Upper lobe of right lung (tissue), 1 donor: ENCODE measurements around the gene MYOD1. TPM values are rescaled to one million over a fixed set of nuclear protein-coding genes. Genes with fewer than 3 reads are reported as not detected.

ENCODE experiments used
- ATAC-seq: fragments of 200-7000 bp; cut with Tn5 transposase; one replicate; pipeline ENCODE4 v1.9.1; 2020; ENCODE audit warnings: mild to moderate bottlenecking, moderate library complexity
- DNase-seq: peaks from one replicate; pipeline ENCODE4 v3.0.0-alpha.2; 2020
- H3K27ac ChIP-seq: fragments of 200-600 bp; one replicate; pipeline ENCODE4 v1.8.0; 2022
- H3K27me3 ChIP-seq: fragments of 200-600 bp; one replicate; pipeline ENCODE4 v1.8.0; 2022; ENCODE audit warnings: mild to moderate bottlenecking
- H3K36me3 ChIP-seq: fragments of 200-600 bp; one replicate; pipeline ENCODE4 v1.8.0; 2022
- H3K4me1 ChIP-seq: fragments of 200-600 bp; one replicate; pipeline ENCODE4 v1.8.0; 2022
- H3K4me3 ChIP-seq: fragments of 200-600 bp; one replicate; pipeline ENCODE4 v1.8.0; 2022; ENCODE audit warnings: mild to moderate bottlenecking
- H3K9me3 ChIP-seq: fragments of 200-600 bp; one replicate; pipeline ENCODE4 v1.8.0; 2022
- intact Hi-C: fragments of 100-400 bp; cut with DNase I; formaldehyde crosslinking; loops from one replicate; pipeline ENCODE4 v1.11.0; 2022
- total RNA-seq: library from RNA; stranded (reverse); fragmentation: NEBNext Ultra II Directional; extraction: Animal tissue kit (Norgen Biotek cat#: 25700); gene quantifications from one replicate; pipeline ENCODE4 v1.2.1, GENCODE V29; 2021
- TF ChIP-seq, protein P1 (sequence below): fragments of 200-600 bp; IDR thresholded peaks from one replicate; pipeline ENCODE4 v1.8.0; 2022; ENCODE audit warnings: antibody characterized with exemption
- donor health status: DM: no; HTN: yes; CAD: no; lungs with severe emphysema.

MYOD1 gene
- total RNA-seq, 1 donor from 2014 or later: not detected

DNA sequence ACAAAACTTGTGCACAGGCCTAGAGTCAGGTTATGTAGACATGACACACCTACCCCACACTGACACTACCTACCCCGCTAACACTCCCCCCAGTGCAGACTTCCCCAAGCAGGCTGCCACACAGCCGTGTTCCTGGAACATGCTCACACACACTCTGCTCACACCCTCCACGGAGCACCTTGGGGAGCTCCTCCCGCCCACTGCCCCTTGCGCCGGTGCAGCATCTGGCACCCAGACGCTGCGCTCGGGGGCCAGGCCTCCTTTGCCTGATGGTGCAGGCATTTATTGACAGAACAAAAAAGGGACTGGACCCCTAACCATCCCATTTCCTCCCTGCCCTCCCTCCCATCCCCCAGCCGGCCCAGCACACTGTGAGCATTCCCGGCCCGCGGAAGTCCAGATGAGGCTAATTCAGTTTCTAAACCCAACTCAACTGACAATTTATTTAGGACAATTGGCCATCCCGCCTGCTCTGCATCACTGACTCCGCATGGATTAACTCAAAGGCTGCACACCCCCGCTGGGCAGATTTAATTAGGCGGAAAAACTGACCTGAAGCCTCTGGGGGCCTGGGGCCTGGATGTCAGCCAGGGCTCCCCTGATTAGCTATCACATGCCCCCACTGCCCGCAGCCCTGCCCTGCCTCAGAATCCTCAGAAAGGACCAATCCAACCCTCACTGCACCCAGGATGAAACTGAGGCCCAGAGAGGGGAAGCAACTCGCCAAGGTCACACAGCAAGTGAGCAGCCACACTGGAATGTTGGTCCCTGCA lies 45.3 kb downstream of the MYOD1 start:
- Histone ChIP-seq H3K27ac (no peak overlapping the region), H3K9me3 (no peaks in the 10 kb centered on the region), H3K27me3 (no peaks in the 10 kb centered on the region), H3K4me1 (no peaks in the 10 kb centered on the region), H3K4me3 (no peak overlapping the region), H3K36me3 (no peaks in the 10 kb centered on the region)
- DNase-seq (peak; percentile 39), ATAC-seq (no peak)
- TF ChIP-seq, protein P1, sequence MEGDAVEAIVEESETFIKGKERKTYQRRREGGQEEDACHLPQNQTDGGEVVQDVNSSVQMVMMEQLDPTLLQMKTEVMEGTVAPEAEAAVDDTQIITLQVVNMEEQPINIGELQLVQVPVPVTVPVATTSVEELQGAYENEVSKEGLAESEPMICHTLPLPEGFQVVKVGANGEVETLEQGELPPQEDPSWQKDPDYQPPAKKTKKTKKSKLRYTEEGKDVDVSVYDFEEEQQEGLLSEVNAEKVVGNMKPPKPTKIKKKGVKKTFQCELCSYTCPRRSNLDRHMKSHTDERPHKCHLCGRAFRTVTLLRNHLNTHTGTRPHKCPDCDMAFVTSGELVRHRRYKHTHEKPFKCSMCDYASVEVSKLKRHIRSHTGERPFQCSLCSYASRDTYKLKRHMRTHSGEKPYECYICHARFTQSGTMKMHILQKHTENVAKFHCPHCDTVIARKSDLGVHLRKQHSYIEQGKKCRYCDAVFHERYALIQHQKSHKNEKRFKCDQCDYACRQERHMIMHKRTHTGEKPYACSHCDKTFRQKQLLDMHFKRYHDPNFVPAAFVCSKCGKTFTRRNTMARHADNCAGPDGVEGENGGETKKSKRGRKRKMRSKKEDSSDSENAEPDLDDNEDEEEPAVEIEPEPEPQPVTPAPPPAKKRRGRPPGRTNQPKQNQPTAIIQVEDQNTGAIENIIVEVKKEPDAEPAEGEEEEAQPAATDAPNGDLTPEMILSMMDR: no peak
- intact Hi-C loops: no loop called here

DNA sequence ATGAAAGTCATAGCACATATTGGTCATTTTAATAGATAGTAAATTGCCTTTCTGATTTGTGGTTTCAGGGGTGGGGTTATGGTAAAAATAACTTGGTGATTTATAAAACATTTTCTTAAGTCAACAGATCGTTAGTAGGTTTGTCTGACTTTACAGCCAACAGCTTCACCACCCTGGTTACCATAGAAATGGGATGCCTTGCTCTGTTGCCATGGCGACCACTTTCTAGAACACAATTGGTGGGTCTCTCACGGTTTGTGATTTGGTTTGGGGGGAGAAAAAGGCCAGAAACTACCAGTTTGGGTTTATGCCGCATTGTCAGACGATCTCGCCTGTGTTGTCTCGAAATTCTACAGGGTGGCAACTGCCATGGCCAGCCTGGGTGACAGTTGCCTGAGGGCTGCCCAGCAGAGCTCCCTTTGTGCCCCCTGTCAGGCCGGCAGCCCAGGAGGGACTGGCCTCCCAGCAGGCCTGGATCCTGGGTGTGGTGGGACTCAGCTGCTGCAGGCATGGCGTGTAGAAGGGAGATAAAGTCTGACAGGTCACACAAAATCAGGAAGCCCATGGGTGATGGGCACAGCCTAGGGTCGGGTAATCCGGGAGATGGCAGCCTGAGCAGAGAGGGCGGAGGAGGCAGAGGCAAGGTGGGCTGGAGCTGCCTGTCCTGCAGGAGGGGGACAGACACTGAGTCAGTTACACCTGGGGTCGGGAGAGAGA lies 46.1 kb downstream of the MYOD1 start:
- no peaks in the 10 kb centered on the region for H3K36me3 ChIP-seq
- no peaks in the 10 kb centered on the region for H3K9me3 ChIP-seq
- TF ChIP-seq, protein P1: no peak
- no peaks in the 10 kb centered on the region for H3K27me3 ChIP-seq
- intact Hi-C loops: no loop called here
- H3K4me3 ChIP-seq: no peak overlapping the region
- no peak for ATAC-seq
- peak; percentile 54 for DNase-seq
- no peak overlapping the region for H3K27ac ChIP-seq
- H3K4me1 ChIP-seq: no peaks in the 10 kb centered on the region

DNA sequence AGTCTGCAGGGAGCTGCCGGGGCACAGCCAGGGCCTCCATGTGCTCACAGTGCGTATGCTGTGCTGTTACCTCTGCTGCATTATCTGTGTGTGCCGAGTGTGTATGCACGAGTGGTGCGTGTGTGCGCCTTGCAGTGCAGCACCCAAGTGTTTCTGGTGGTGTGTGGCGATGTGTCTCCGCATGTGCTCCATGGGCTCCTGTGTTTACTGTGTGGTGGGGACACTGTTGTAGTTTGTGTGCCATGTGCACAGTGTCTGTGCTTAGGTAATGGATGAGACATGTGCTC lies 46.6 kb downstream of the MYOD1 start:
- H3K9me3 ChIP-seq: no peaks in the 10 kb centered on the region
- intact Hi-C loops: no loop called here
- TF ChIP-seq, protein P1: no peak
- no peak overlapping the region for H3K27ac ChIP-seq
- DNase-seq (no peak), ATAC-seq (no peak)
- H3K4me3 ChIP-seq: no peak overlapping the region
- no peaks in the 10 kb centered on the region for H3K4me1 ChIP-seq
- H3K36me3 ChIP-seq: no peaks in the 10 kb centered on the region
- H3K27me3 ChIP-seq: no peaks in the 10 kb centered on the region

DNA sequence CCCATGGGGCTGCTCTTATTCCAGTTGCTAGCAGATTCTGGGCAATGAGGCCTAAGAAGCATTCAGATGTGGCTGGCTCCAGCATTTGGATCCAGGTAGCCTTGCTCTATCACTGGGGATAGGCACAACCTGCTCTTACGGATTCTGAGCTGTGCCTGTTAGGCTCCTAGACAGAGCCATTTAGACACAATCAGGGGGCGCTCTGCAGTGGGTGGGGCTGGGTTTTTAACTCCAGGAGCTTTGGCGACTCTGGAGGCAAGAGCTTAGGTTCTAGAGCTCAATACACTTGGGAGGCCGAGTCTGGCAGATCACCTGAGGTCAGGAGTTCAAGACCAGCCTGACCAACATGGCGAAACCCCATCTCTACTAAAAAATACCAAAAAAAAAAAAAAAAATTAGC lies 47.2 kb downstream of the MYOD1 start:
- intact Hi-C loops: no loop called here
- peak; percentile 33 for DNase-seq
- H3K27ac ChIP-seq: no peak overlapping the region

DNA sequence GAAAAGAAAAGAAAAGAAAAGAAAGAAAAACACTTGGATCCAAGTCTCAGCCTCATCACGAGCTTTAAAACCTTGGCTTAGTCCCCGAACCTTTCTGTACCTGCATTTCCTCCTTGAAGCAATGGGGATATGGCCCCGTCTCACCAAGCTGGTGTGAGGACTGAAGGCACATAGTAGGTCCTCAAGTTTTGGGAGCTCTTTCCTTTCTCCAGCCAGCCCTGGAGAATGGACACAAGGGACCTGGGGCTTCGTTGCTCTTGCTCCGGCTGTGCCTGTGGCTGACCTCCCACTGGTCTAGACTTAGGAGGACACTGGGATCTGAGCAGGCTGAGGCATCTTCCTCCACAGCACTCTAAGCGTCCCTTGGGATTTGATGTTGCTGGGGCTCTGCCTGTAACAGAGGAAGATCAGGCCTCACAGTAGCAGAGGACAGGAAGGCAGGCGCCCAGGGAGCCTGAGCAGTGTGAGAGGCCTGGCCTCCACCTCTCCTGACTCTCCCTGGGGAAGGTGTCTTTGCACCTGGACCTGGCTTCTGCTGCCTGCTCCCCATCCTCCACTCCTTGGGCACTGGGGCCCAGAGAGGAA lies 48.0 kb downstream of the MYOD1 start:
- intact Hi-C loops: no loop called here

More for the DNA sequence above, 47.2 kb downstream of the MYOD1 start:
- ATAC-seq: no peak
- Histone ChIP-seq H3K9me3 (no peaks in the 10 kb centered on the region), H3K36me3 (no peaks in the 10 kb centered on the region), H3K4me1 (no peaks in the 10 kb centered on the region), H3K4me3 (no peak overlapping the region), H3K27me3 (no peaks in the 10 kb centered on the region)
- TF ChIP-seq, protein P1: no peak

More for the DNA sequence above, 48.0 kb downstream of the MYOD1 start:
- TF ChIP-seq, protein P1: no peak
- H3K27ac ChIP-seq: no peak overlapping the region
- no peaks in the 10 kb centered on the region for H3K9me3 ChIP-seq
- no peak overlapping the region for H3K4me3 ChIP-seq
- no peaks in the 10 kb centered on the region for H3K27me3 ChIP-seq
- no peaks in the 10 kb centered on the region for H3K36me3 ChIP-seq
- ATAC-seq (no peak), DNase-seq (peak; percentile 38)
- no peaks in the 10 kb centered on the region for H3K4me1 ChIP-seq
